Upper lobe of left lung (tissue), 6 donors: ENCODE data around the gene NAV2. TPM values are rescaled to one million over a fixed set of nuclear protein-coding genes. Genes with fewer than 3 reads are reported as not detected.

Source experiments
- ATAC-seq, 2 donors: fragments of 200-7000 bp; cut with Tn5 transposase; one replicate each; pipeline ENCODE4 v1.9.1; 2022; ENCODE audit warnings: mild to moderate bottlenecking in 2 of 2, moderate library complexity in 2 of 2; ENCODE audit not compliant: low FRiP score in 2 of 2
- DNase-seq, 2 donors: peaks; one replicate each; pipeline ENCODE4 v3.0.0-alpha.2; 2019 to 2020
- H3K27ac ChIP-seq, 4 donors: fragments of 200-600 bp; sonication (generic); one replicate each; pipeline ENCODE4 v1.5.1; 2016 to 2019
- H3K27me3 ChIP-seq, 4 donors: fragments of 200-600 bp; sonication (generic); one replicate each; pipeline ENCODE4 v1.5.1; 2017 to 2019
- H3K36me3 ChIP-seq, 4 donors: fragments of 200-600 bp; sonication (generic); one replicate each; pipeline ENCODE4 v1.5.1; 2016 to 2019
- H3K4me1 ChIP-seq, 4 donors: fragments of 200-600 bp; sonication (generic); one replicate each; pipeline ENCODE4 v1.5.1; 2018 to 2019
- H3K4me3 ChIP-seq, 4 donors: fragments of 200-600 bp; sonication (generic); one replicate each; pipeline ENCODE4 v1.5.1; 2017 to 2019; ENCODE audit warnings: mild to moderate bottlenecking in 2 of 4, moderate library complexity in 1 of 4
- H3K9me3 ChIP-seq, 4 donors: fragments of 200-600 bp; sonication (generic); one replicate each; pipeline ENCODE4 v1.5.1; 2018 to 2019
- EP300 ChIP-seq, 4 donors: sonication (generic); formaldehyde crosslinking; IDR thresholded peaks; one replicate each; pipeline ENCODE4 v1.5.1; 2017; ENCODE audit warnings: antibody characterized with exemption in 4 of 4, control low read depth in 2 of 4
- POLR2A ChIP-seq, 4 donors: fragments of 450-650 bp; IDR thresholded peaks; one replicate each; pipeline ENCODE4 v1.5.1; 2016 to 2017; ENCODE audit warnings: antibody characterized with exemption in 4 of 4, mild to moderate bottlenecking in 2 of 4
- POLR2AphosphoS5 ChIP-seq, 2 donors: sonication (generic); formaldehyde crosslinking; IDR thresholded peaks; one replicate each; pipeline ENCODE4 v1.5.1; 2017; ENCODE audit warnings: antibody characterized with exemption in 2 of 2
- WGBS, 2 donors: methylation state at CpG; one replicate each; pipeline ENCODE4 v1.1.5; 2017 to 2018; 5-methylcytosine and 5-hydroxymethylcytosine counted together
- total RNA-seq, 6 donors: library from RNA; depleted of rRNA in 4 of 6; stranded (reverse); fragments of >200 nt in 4 of 6; gene quantifications; one replicate each; pipeline versions ENCODE4 v1.1.0 to v1.2.1, GENCODE V29; 2016 to 2021
- TF ChIP-seq, protein P1 (sequence below), 6 experiments: fragments of 450-650 bp in 4 of 6; fragments of 200-600 bp in 2 of 6; sonication (generic) in 2 of 6; IDR thresholded peaks; one replicate each; pipeline ENCODE4 v1.5.1; 2016 to 2019; ENCODE audit warnings: antibody characterized with exemption in 6 of 6
- donor health status: DM: no; HTN: no; CAD: no; lungs with moderate emphysema.
- donor health status: DM: no; HTN: yes; CAD: no; lungs with severe emphysema.

Gene NAV2
- total RNA-seq, 6 donors from 2014 or later: 40.5 to 61.4 (median 52.3) TPM

DNA sequence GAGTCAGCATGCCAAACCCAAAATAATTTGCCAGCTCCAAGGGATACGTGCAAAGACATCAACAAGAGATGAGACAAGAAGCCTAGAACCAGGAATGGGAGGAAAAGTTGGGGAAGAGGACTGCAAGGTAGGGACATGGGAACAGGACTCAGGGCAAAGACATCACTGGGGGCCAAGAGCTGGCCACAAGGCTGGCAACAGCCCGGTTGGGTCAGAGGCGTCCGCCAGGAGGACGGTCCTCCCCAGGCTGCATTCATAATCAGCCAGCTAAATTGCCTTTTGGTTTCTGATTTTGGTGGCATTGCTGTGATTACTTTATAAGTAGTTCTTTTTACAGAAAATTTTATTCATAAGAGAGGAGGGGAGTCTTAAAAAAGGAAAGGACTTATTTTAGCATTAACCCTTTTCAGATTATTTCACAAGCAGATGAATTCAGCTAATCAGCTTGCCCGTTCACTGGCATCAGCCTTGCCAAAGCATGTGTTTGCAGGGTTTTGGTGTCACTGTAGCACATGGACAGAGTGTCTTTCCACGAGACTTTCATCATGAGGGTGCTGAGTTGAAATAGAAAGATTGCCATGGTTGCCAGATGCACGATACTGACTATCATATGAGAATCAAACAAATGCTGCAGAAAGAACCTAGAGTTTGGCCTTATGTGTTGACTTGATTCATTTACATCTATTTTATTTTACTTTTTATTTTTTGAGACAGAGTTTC lies 23.2 kb upstream of the NAV2 start:
- WGBS, 2 donors: 88 to 89% methylated on average over 8 of the region's 8 CpGs
- ATAC-seq: no peak
- TF ChIP-seq POLR2A (IDR thresholded peaks at IDR 0.05) (no peak), POLR2AphosphoS5 (IDR thresholded peaks at IDR 0.05) (no peak), EP300 (IDR thresholded peaks at IDR 0.05) (no peak)
- TF ChIP-seq, protein P1, sequence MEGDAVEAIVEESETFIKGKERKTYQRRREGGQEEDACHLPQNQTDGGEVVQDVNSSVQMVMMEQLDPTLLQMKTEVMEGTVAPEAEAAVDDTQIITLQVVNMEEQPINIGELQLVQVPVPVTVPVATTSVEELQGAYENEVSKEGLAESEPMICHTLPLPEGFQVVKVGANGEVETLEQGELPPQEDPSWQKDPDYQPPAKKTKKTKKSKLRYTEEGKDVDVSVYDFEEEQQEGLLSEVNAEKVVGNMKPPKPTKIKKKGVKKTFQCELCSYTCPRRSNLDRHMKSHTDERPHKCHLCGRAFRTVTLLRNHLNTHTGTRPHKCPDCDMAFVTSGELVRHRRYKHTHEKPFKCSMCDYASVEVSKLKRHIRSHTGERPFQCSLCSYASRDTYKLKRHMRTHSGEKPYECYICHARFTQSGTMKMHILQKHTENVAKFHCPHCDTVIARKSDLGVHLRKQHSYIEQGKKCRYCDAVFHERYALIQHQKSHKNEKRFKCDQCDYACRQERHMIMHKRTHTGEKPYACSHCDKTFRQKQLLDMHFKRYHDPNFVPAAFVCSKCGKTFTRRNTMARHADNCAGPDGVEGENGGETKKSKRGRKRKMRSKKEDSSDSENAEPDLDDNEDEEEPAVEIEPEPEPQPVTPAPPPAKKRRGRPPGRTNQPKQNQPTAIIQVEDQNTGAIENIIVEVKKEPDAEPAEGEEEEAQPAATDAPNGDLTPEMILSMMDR (IDR thresholded peaks at IDR 0.05): no peak
- H3K36me3 ChIP-seq: no peaks in the 10 kb centered on the region
- no peak overlapping the region for H3K27ac ChIP-seq
- no peak overlapping the region for H3K4me3 ChIP-seq
- DNase-seq: peak in 1 of 2 donors; percentile 15
- H3K27me3 ChIP-seq: no peaks in the 10 kb centered on the region
- H3K9me3 ChIP-seq: no peaks in the 10 kb centered on the region
- no peaks in the 10 kb centered on the region for H3K4me1 ChIP-seq

DNA sequence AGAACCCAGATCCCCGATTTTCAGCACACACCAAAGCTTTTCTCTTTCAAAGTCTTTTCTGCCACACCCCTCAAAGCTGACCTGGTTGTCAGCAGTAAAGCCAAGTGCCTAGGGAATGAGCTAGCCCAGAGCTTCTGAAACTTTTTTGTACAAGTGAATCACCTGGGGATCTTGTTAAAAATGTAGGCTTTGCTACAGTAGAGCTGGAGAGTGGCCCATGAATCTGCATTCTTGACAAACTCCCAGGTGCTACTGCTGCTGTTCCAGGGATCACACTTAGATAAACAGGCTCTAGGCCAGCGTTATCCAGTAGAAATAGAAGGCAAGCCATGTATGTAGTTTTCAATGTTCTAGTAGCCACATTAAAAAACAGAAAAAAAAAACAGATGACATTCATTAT lies 21.8 kb upstream of the NAV2 start:
- DNase-seq: no peak
- Histone ChIP-seq H3K36me3 (no peaks in the 10 kb centered on the region), H3K27ac (no peak overlapping the region), H3K27me3 (no peaks in the 10 kb centered on the region), H3K9me3 (no peaks in the 10 kb centered on the region), H3K4me3 (no peak overlapping the region), H3K4me1 (no peaks in the 10 kb centered on the region)
- WGBS, 2 donors: 73% methylated on average over 2 of the region's 2 CpGs
- TF ChIP-seq, protein P1 (IDR thresholded peaks at IDR 0.05): no peak
- TF ChIP-seq EP300 (IDR thresholded peaks at IDR 0.05) (no peak), POLR2AphosphoS5 (IDR thresholded peaks at IDR 0.05) (no peak), POLR2A (IDR thresholded peaks at IDR 0.05) (no peak)
- ATAC-seq: no peak

DNA sequence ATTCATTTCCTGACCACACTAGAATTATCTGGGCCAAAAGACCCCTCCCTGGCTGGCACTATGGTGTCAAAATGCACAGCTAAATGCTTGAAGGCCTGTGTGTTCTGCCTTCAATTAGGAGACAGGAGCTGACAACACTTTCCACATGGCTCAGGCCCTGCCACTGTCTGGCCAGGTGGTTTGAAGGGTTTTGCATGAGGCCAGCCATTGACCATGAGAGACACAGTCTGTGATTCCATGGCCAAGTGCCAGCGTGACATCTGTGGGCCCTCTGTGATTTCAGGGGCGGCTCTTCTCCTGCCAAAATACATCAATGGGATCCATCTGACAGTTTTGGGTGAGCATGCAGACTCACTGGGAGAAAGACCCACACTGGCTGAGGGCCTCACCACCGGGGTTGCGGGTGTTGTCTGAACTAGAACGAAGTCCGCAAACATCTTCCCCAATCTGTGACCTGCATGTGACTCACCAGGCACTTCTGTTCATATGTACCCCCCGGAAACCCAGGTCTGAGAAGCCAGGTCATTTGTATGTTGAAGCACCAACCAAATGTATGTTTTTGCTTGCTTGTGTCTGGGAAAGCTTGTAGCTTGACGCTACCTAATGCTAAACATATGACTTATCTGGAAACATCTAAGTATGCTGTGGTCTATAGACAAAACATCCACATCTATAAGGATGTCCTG lies 20.7 kb upstream of the NAV2 start:
- Histone ChIP-seq H3K27me3 (no peaks in the 10 kb centered on the region), H3K27ac (no peak overlapping the region), H3K9me3 (no peaks in the 10 kb centered on the region), H3K36me3 (no peaks in the 10 kb centered on the region), H3K4me1 (no peaks in the 10 kb centered on the region), H3K4me3 (no peak overlapping the region)
- ATAC-seq: no peak
- no peak for TF ChIP-seq POLR2A (IDR thresholded peaks at IDR 0.05)
- TF ChIP-seq EP300 (IDR thresholded peaks at IDR 0.05): no peak
- TF ChIP-seq, protein P1 (IDR thresholded peaks at IDR 0.05): no peak
- no peak for TF ChIP-seq POLR2AphosphoS5 (IDR thresholded peaks at IDR 0.05)
- WGBS, 2 donors: 89 to 90% methylated on average over 5 to 8 of the region's 8 CpGs
- DNase-seq: no peak

DNA sequence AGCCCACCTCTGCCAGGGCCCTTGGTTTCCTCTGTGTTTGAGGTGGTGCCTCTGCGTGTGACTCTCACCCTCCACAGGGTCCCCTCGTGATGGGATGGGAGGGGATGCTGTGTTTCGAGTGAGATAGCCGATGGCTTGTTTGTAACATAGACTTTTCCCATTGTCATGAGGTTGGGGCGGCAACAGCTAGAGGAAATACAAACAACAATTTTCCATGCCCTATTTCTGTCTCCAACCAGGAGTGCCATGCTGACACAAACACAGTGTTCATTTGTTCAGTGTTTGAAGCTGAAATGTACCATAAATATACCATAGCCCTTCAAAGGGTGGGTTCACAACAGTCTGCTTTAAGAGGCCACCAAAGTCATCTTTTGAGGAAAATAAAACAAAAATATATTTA lies 19.5 kb upstream of the NAV2 start:
- TF ChIP-seq EP300 (IDR thresholded peaks at IDR 0.05): no peak
- TF ChIP-seq POLR2A (IDR thresholded peaks at IDR 0.05): no peak
- TF ChIP-seq, protein P1 (IDR thresholded peaks at IDR 0.05): no peak
- TF ChIP-seq POLR2AphosphoS5 (IDR thresholded peaks at IDR 0.05): no peak
- H3K27me3 ChIP-seq: no peaks in the 10 kb centered on the region
- 80 to 87% methylated on average over 5 of the region's 5 CpGs for WGBS, 2 donors
- ATAC-seq (no peak), DNase-seq (no peak)
- H3K9me3 ChIP-seq: no peaks in the 10 kb centered on the region
- H3K4me3 ChIP-seq: no peak overlapping the region
- no peaks in the 10 kb centered on the region for H3K4me1 ChIP-seq
- H3K27ac ChIP-seq: no peak overlapping the region
- no peaks in the 10 kb centered on the region for H3K36me3 ChIP-seq
